Nephron progenitor cell (in vitro differentiated cells): Measurements from ENCODE around the gene NGEF.

Experiments
- DNase-seq: peaks from one replicate; pipeline ENCODE4 v3.0.0; 2021
- H3K27ac Mint-ChIP-seq: 2 replicates; pipeline ENCODE4 v1.8.0; 2021; ENCODE audit warnings: mild to moderate bottlenecking, moderate library complexity, mixed read lengths
- H3K27me3 Mint-ChIP-seq: 2 replicates; pipeline ENCODE4 v1.8.0; 2021; ENCODE audit warnings: mild to moderate bottlenecking, low read depth, mixed read lengths; ENCODE audit not compliant: poor library complexity
- H3K36me3 Mint-ChIP-seq: 2 replicates; pipeline ENCODE4 v1.8.0; 2021; ENCODE audit warnings: low read depth, mixed read lengths
- H3K4me1 Mint-ChIP-seq: 2 replicates; pipeline ENCODE4 v1.8.0; 2021; ENCODE audit warnings: mixed read lengths
- H3K4me3 Mint-ChIP-seq: 2 replicates; pipeline ENCODE4 v1.8.0; 2021; ENCODE audit warnings: mild to moderate bottlenecking, moderate library complexity, mixed read lengths
- H3K9me3 Mint-ChIP-seq: 2 replicates; pipeline ENCODE4 v1.8.0; 2021; ENCODE audit warnings: mild to moderate bottlenecking, moderate library complexity, mixed read lengths
- CTCF ChIP-seq: fragments of 200-600 bp; sonication (generic); IDR thresholded peaks from 2 replicates; pipeline ENCODE4 v1.5.0; 2021; ENCODE audit warnings: antibody characterized with exemption

The NGEF gene

GRCh38 chr2:233034091-233034882, 21.2 kb upstream of the NGEF start:
- no peaks in the 10 kb centered on the region for H3K9me3 Mint-ChIP-seq
- peaks cover 9% of the 10 kb centered on the region for H3K27me3 Mint-ChIP-seq
- TF ChIP-seq CTCF, result no peak
- DNase-seq, result no peak
- H3K36me3 Mint-ChIP-seq, result no peaks in the 10 kb centered on the region
- H3K27ac Mint-ChIP-seq, result no peak overlapping the region
- peaks cover 19% of the 10 kb centered on the region for H3K4me1 Mint-ChIP-seq
- H3K4me3 Mint-ChIP-seq, result no peak overlapping the region

- Mint-ChIP-seq H3K9me3 (no peaks in the 10 kb centered on the region), H3K4me3 (no peak overlapping the region), H3K4me1 (peaks cover 19% of the 10 kb centered on the region), H3K36me3 (no peaks in the 10 kb centered on the region), H3K27ac (no peak overlapping the region), H3K27me3 (peaks cover 9% of the 10 kb centered on the region)
- no peak for DNase-seq
- no peak for TF ChIP-seq CTCF
Measured at GRCh38 chr2:233033672-233034071, 20.6 kb upstream of the NGEF start.

- H3K36me3 Mint-ChIP-seq, result no peaks in the 10 kb centered on the region
- H3K4me1 Mint-ChIP-seq, result peaks cover 19% of the 10 kb centered on the region
- no peaks in the 10 kb centered on the region for H3K9me3 Mint-ChIP-seq
- no peak within 1 kb of the TSS for H3K4me3 Mint-ChIP-seq
- TF ChIP-seq CTCF, result no peak
- H3K27ac Mint-ChIP-seq, result no peak within 1 kb of the TSS
- H3K27me3 Mint-ChIP-seq, result peaks cover 9% of the 10 kb centered on the region
- no peak for DNase-seq
Measured at GRCh38 chr2:233032551-233033320, 19.7 kb upstream of the NGEF start, which contains the start of gene NEU2. Gene NEU2 (plus strand): TSS chr2:233032672. CDS start chr2:233032672, 0 bp downstream.

- Mint-ChIP-seq H3K27ac (no peak overlapping the region), H3K36me3 (no peaks in the 10 kb centered on the region), H3K27me3 (peaks cover 8% of the 10 kb centered on the region), H3K4me3 (no peak overlapping the region), H3K4me1 (peaks cover 19% of the 10 kb centered on the region), H3K9me3 (no peaks in the 10 kb centered on the region)
- peak; percentile 26 for DNase-seq
- TF ChIP-seq CTCF, result no peak
Measured at GRCh38 chr2:233031556-233032500, 18.8 kb upstream of the NGEF start.

- Mint-ChIP-seq H3K9me3 (no peaks in the 10 kb centered on the region), H3K36me3 (no peaks in the 10 kb centered on the region), H3K4me1 (peaks cover 19% of the 10 kb centered on the region), H3K27me3 (peaks cover 5% of the 10 kb centered on the region), H3K4me3 (no peak overlapping the region), H3K27ac (no peak overlapping the region)
- DNase-seq, result no peak
- no peak for TF ChIP-seq CTCF
Measured at GRCh38 chr2:233029321-233029720, 16.3 kb upstream of the NGEF start.
